HG02885 (cell line): Measurements from ENCODE around the gene SNED1.

Source experiments
- ATAC-seq: cut with Tn5 transposase; IDR thresholded peaks from one replicate; pipeline ENCODE4 v1.9.1; 2021; ENCODE audit warnings: mild to moderate bottlenecking; ENCODE audit not compliant: unreplicated experiment, poor library complexity

The SNED1 gene

GRCh38 chr2:241137276-241138190, 139.1 kb downstream of the SNED1 start:
- no peak for ATAC-seq

DNA sequence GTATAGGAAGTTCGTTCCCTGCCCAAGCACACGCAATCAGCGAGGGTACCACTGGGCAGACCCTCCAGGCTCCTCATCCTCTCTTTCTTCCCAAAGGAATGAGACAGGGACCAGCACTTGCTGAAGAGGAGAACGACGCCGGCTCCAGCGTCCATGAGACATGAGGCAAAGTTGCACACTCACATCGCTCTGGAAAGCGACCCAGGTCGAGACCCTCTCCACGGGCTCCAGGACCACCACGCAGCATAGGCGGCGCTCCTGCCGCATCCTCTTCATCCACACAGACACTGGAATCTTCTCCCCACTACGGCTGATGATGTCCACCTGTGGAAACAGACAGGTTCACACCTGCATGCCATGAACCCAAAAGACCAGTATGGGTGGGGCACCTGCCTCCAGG, 140.1 kb downstream of the SNED1 start:
- ATAC-seq: no peak

DNA sequence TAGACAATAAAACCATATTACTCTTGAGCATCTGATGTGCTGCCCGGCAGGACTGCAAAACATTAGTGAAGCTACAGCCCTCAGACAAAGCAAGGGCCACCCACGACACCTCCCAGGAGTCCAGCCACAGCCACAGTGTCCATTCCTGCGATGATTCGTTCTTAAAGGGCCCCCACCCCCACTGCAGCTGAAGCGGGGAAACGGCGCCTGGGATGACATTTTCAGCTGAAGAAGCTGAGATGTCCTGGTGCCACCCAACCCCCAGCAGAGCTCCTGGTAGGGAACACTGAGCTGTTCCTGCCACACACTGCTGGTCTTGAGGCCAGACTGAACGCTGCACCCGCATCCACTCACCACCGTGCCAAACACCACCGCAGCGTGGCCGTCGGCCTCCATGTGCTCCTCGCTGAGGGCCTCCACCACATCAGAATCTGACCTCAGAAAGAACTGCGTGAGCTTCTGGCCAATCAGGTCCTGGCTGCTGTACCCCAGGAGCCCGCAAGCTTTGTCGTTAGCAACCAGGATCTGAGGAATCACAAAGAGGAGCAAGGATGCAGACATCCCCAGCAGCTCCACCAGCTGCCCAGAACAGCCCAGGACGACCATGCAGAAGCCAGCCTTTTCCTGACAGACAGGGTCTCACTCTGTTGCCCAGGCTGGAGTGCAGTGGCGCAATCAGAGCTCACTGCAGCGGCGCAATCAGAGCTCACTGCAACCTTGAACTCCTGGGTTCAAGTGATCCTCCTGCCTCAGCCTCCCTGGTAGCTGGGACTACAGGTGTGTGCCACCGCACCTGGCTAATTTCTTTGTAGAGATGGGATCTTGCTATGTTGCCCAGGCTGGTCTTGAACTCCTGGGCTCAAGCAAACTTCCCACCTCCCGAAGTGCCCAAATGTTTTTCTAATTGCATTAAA, 141.4 kb downstream of the SNED1 start:
- no peak for ATAC-seq

GRCh38 chr2:241140445-241140840, 142.0 kb downstream of the SNED1 start:
- no peak for ATAC-seq

DNA sequence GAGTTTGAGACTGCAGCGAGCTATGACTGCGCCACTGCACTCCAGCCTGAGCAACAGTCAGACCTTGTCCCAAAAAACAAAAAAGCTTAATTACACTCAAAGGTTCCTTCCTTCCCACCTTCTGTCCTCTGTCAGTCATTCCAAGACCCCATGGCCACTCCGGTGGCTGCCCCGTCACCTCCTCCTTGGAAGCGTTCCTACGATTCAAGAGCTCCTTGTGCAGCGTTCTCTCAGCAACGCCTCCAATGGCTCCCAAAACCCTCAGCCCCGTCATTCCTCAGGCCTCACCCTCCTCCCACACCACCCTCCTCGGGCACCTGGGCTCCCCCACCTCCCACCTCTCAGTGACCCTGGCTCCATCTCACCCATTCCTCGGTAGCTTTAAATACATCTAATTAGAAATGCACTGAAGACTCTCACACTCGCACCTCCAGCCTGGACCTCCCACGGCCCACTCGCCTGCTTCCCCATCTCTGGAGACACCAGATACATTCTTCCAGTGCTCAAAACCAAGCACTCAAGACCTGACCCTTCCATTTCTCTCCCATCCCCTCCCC, 142.9 kb downstream of the SNED1 start:
- ATAC-seq: no peak

DNA sequence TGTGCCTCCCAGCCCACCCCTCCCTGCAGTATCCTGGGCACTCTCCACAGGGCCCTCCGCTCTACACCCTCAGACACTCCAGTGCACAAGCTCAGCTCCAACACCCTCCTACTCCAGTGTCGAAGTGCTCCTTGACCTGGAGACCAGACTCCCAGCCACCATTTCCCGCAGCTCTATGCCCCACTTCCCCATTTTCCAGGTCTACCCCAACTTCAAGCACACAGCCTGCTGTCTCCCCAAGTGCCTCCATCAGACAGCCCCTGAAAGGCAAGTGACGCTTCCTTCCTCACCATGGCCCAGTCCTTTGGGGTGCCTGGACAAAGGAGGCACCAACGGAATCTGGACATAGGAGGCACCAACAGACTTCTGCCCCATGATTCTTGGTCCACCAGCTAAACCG, 143.6 kb downstream of the SNED1 start:
- no peak for ATAC-seq

GRCh38 chr2:241142593-241142992, 144.2 kb downstream of the SNED1 start:
- no peak for ATAC-seq
